Measurements from ENCODE around the gene CAPSL.

Gene CAPSL

GRCh38 chr5:35877655-35878054 lies 60.8 kb downstream of the CAPSL start:
- no peak overlapping the region for H3K14ac ChIP-seq (ENCODE audit: low read length)
- H2BK12ac ChIP-seq (ENCODE audit: low read length): no peak overlapping the region
- H3K79me1 ChIP-seq (ENCODE audit: low read depth, low read length): no peaks in the 10 kb centered on the region
- H4K8ac ChIP-seq (ENCODE audit: low read depth, low read length): no peak overlapping the region
- no peak overlapping the region for H4K91ac ChIP-seq (ENCODE audit: low read depth, low read length, poor library complexity)
- no peak overlapping the region for H2BK120ac ChIP-seq (ENCODE audit: low read depth, low read length)
- H2BK15ac ChIP-seq (ENCODE audit: low read length): no peak overlapping the region
- no peak overlapping the region for H2AFZ ChIP-seq (ENCODE audit: low read length)
- DNase-seq (ENCODE audit: low spot score): no peak
- H3K23ac ChIP-seq (ENCODE audit: low read depth, low read length, poor library complexity): no peak overlapping the region
- no peaks in the 10 kb centered on the region for H3K27me3 ChIP-seq (ENCODE audit: control insufficient read depth in 3 of 3, insufficient read depth in 3 of 3, low read depth in 1 of 3, low read length in 3 of 3)
- H3K4me3 ChIP-seq (ENCODE audit: low read length in 2 of 2): no peak overlapping the region
- H3K9ac ChIP-seq (ENCODE audit: low read depth, low read length, poor library complexity): no peak overlapping the region
- H3K4ac ChIP-seq (ENCODE audit: low read length): no peak overlapping the region
- H3K9me3 ChIP-seq (replicated peaks in 1 of 2; ENCODE audit: control insufficient read depth in 2 of 2, insufficient read depth in 1 of 2, low read depth in 1 of 2, low read length in 2 of 2): no peaks in the 10 kb centered on the region
- no peak overlapping the region for H3K18ac ChIP-seq (ENCODE audit: low read length)
- H3K27ac ChIP-seq (replicated peaks; ENCODE audit: low read length): no peak overlapping the region
- no peaks in the 10 kb centered on the region for H3K4me1 ChIP-seq (ENCODE audit: control insufficient read depth in 2 of 2, insufficient read depth in 1 of 2, low read depth in 1 of 2, low read length in 2 of 2)
- no peak overlapping the region for H2BK5ac ChIP-seq (ENCODE audit: low read length)
- H3K36me3 ChIP-seq (replicated peaks in 1 of 2; ENCODE audit: control insufficient read depth in 2 of 2, insufficient read depth in 2 of 2, low read length in 2 of 2): no peaks in the 10 kb centered on the region
- no peak overlapping the region for H3K4me2 ChIP-seq (ENCODE audit: insufficient read depth, low read length, poor library complexity, severe bottlenecking)
- no peak overlapping the region for H2AK5ac ChIP-seq (ENCODE audit: low read depth, low read length)
- no CpG with 5 or more reads among the region's 2 CpGs for WGBS, 2 donors (ENCODE audit: extremely low coverage in 2 of 2, insufficient read length in 2 of 2, insufficient replicate concordance in 1 of 2)

GRCh38 chr5:35876922-35877321 lies 61.5 kb downstream of the CAPSL start:
- Histone ChIP-seq H2AK5ac (ENCODE audit: low read depth, low read length) (no peak overlapping the region), H2BK15ac (ENCODE audit: low read length) (no peak overlapping the region), H3K4me2 (ENCODE audit: insufficient read depth, low read length, poor library complexity, severe bottlenecking) (no peak overlapping the region), H4K91ac (ENCODE audit: low read depth, low read length, poor library complexity) (no peak overlapping the region), H3K4ac (ENCODE audit: low read length) (no peak overlapping the region), H3K27me3 (ENCODE audit: control insufficient read depth in 3 of 3, insufficient read depth in 3 of 3, low read depth in 1 of 3, low read length in 3 of 3) (no peaks in the 10 kb centered on the region), H2BK12ac (ENCODE audit: low read length) (no peak overlapping the region), H3K23ac (ENCODE audit: low read depth, low read length, poor library complexity) (no peak overlapping the region), H3K4me1 (ENCODE audit: control insufficient read depth in 2 of 2, insufficient read depth in 1 of 2, low read depth in 1 of 2, low read length in 2 of 2) (no peaks in the 10 kb centered on the region), H2BK5ac (ENCODE audit: low read length) (no peak overlapping the region), H3K9me3 (replicated peaks in 1 of 2; ENCODE audit: control insufficient read depth in 2 of 2, insufficient read depth in 1 of 2, low read depth in 1 of 2, low read length in 2 of 2) (no peaks in the 10 kb centered on the region), H3K36me3 (replicated peaks in 1 of 2; ENCODE audit: control insufficient read depth in 2 of 2, insufficient read depth in 2 of 2, low read length in 2 of 2) (no peaks in the 10 kb centered on the region), H3K9ac (ENCODE audit: low read depth, low read length, poor library complexity) (no peak overlapping the region), H4K8ac (ENCODE audit: low read depth, low read length) (no peak overlapping the region), H3K27ac (replicated peaks; ENCODE audit: low read length) (no peak overlapping the region), H3K4me3 (ENCODE audit: low read length in 2 of 2) (no peak overlapping the region), H3K18ac (ENCODE audit: low read length) (no peak overlapping the region), H3K14ac (ENCODE audit: low read length) (no peak overlapping the region), H2BK120ac (ENCODE audit: low read depth, low read length) (no peak overlapping the region), H2AFZ (ENCODE audit: low read length) (no peak overlapping the region), H3K79me1 (ENCODE audit: low read depth, low read length) (no peaks in the 10 kb centered on the region)
- no peak for DNase-seq (ENCODE audit: low spot score)
- no CpG with 5 or more reads among the region's 3 CpGs for WGBS, 2 donors (ENCODE audit: extremely low coverage in 2 of 2, insufficient read length in 2 of 2, insufficient replicate concordance in 1 of 2)

- no CpG with 5 or more reads among the region's 2 CpGs for WGBS, 2 donors (ENCODE audit: extremely low coverage in 2 of 2, insufficient read length in 2 of 2, insufficient replicate concordance in 1 of 2)
- H3K4me3 ChIP-seq (ENCODE audit: low read length in 2 of 2): no peak overlapping the region
- H3K23ac ChIP-seq (ENCODE audit: low read depth, low read length, poor library complexity): no peak overlapping the region
Measured at GRCh38 chr5:35876454-35876853, 62.0 kb downstream of the CAPSL start.

GRCh38 chr5:35870605-35871004 lies 67.8 kb downstream of the CAPSL start:
- no CpG with 5 or more reads among the region's 4 CpGs for WGBS, 2 donors (ENCODE audit: extremely low coverage in 2 of 2, insufficient read length in 2 of 2, insufficient replicate concordance in 1 of 2)
- Histone ChIP-seq H3K4me2 (ENCODE audit: insufficient read depth, low read length, poor library complexity, severe bottlenecking) (no peak overlapping the region), H3K14ac (ENCODE audit: low read length) (no peak overlapping the region), H3K4ac (ENCODE audit: low read length) (no peak overlapping the region), H3K27me3 (ENCODE audit: control insufficient read depth in 3 of 3, insufficient read depth in 3 of 3, low read depth in 1 of 3, low read length in 3 of 3) (peaks cover 0 to 3% (median 0%) of the 10 kb centered on the region in 3 experiments), H2AK5ac (ENCODE audit: low read depth, low read length) (no peak overlapping the region), H4K91ac (ENCODE audit: low read depth, low read length, poor library complexity) (no peak overlapping the region), H2BK15ac (ENCODE audit: low read length) (no peak overlapping the region), H3K4me1 (ENCODE audit: control insufficient read depth in 2 of 2, insufficient read depth in 1 of 2, low read depth in 1 of 2, low read length in 2 of 2) (no peaks in the 10 kb centered on the region), H3K27ac (replicated peaks; ENCODE audit: low read length) (no peak overlapping the region), H2BK5ac (ENCODE audit: low read length) (no peak overlapping the region), H3K9ac (ENCODE audit: low read depth, low read length, poor library complexity) (no peak overlapping the region), H2BK12ac (ENCODE audit: low read length) (no peak overlapping the region), H3K9me3 (replicated peaks in 1 of 2; ENCODE audit: control insufficient read depth in 2 of 2, insufficient read depth in 1 of 2, low read depth in 1 of 2, low read length in 2 of 2) (no peaks in the 10 kb centered on the region), H4K8ac (ENCODE audit: low read depth, low read length) (no peak overlapping the region), H2BK120ac (ENCODE audit: low read depth, low read length) (no peak overlapping the region), H3K4me3 (ENCODE audit: low read length in 2 of 2) (no peak overlapping the region), H3K36me3 (replicated peaks in 1 of 2; ENCODE audit: control insufficient read depth in 2 of 2, insufficient read depth in 2 of 2, low read length in 2 of 2) (no peaks in the 10 kb centered on the region), H2AFZ (ENCODE audit: low read length) (no peak overlapping the region), H3K23ac (ENCODE audit: low read depth, low read length, poor library complexity) (no peak overlapping the region), H3K18ac (ENCODE audit: low read length) (no peak overlapping the region), H3K79me1 (ENCODE audit: low read depth, low read length) (no peaks in the 10 kb centered on the region)
- DNase-seq (ENCODE audit: low spot score): no peak

More at GRCh38 chr5:35876454-35876853, 62.0 kb downstream of the CAPSL start:
- H3K79me1 ChIP-seq (ENCODE audit: low read depth, low read length): no peaks in the 10 kb centered on the region
- H3K36me3 ChIP-seq (replicated peaks in 1 of 2; ENCODE audit: control insufficient read depth in 2 of 2, insufficient read depth in 2 of 2, low read length in 2 of 2): no peaks in the 10 kb centered on the region
- no peak overlapping the region for H3K27ac ChIP-seq (replicated peaks; ENCODE audit: low read length)
- H2BK12ac ChIP-seq (ENCODE audit: low read length): no peak overlapping the region
- H3K4ac ChIP-seq (ENCODE audit: low read length): no peak overlapping the region
- H4K91ac ChIP-seq (ENCODE audit: low read depth, low read length, poor library complexity): no peak overlapping the region
- no peak for DNase-seq (ENCODE audit: low spot score)
- H2AFZ ChIP-seq (ENCODE audit: low read length): no peak overlapping the region
- H2AK5ac ChIP-seq (ENCODE audit: low read depth, low read length): no peak overlapping the region
- no peak overlapping the region for H2BK5ac ChIP-seq (ENCODE audit: low read length)
- no peak overlapping the region for H3K9ac ChIP-seq (ENCODE audit: low read depth, low read length, poor library complexity)
- no peak overlapping the region for H3K18ac ChIP-seq (ENCODE audit: low read length)
- H3K14ac ChIP-seq (ENCODE audit: low read length): no peak overlapping the region
- no peak overlapping the region for H2BK15ac ChIP-seq (ENCODE audit: low read length)
- no peaks in the 10 kb centered on the region for H3K4me1 ChIP-seq (ENCODE audit: control insufficient read depth in 2 of 2, insufficient read depth in 1 of 2, low read depth in 1 of 2, low read length in 2 of 2)
- no peak overlapping the region for H2BK120ac ChIP-seq (ENCODE audit: low read depth, low read length)
- H4K8ac ChIP-seq (ENCODE audit: low read depth, low read length): no peak overlapping the region
- H3K4me2 ChIP-seq (ENCODE audit: insufficient read depth, low read length, poor library complexity, severe bottlenecking): no peak overlapping the region
- no peaks in the 10 kb centered on the region for H3K27me3 ChIP-seq (ENCODE audit: control insufficient read depth in 3 of 3, insufficient read depth in 3 of 3, low read depth in 1 of 3, low read length in 3 of 3)
- H3K9me3 ChIP-seq (replicated peaks in 1 of 2; ENCODE audit: control insufficient read depth in 2 of 2, insufficient read depth in 1 of 2, low read depth in 1 of 2, low read length in 2 of 2): no peaks in the 10 kb centered on the region
